ENCODE data around the gene SLC44A5.

GRCh38 chr1:75334876-75335389 is 276.0 kb downstream of the SLC44A5 start:
- no peak for TF ChIP-seq CTCF (IDR thresholded peaks at IDR 0.05)
- TF ChIP-seq POLR2A (IDR thresholded peaks at IDR 0.05), result no peak
- TF ChIP-seq EP300 (IDR thresholded peaks at IDR 0.05), result no peak
